Right atrium auricular region (tissue), 2 donors: ENCODE results near the gene COX6A2. TPM values are rescaled to one million over a fixed set of nuclear protein-coding genes. Genes with fewer than 3 reads are reported as not detected.

Source experiments
- DNase-seq: peaks from one replicate; pipeline ENCODE4 v3.0.0-alpha.2; 2019; ENCODE audit warnings: low spot score
- H3K27ac ChIP-seq, 2 donors: fragments of 200-600 bp; sonication (generic); 1 replicate in 1 of 2; 2 replicates in 1 of 2; pipeline ENCODE4 v1.5.1; 2016 to 2019
- H3K27me3 ChIP-seq, 2 donors: fragments of 200-600 bp; sonication (generic); one replicate each; pipeline versions ENCODE4 v1.5.1 to v1.6.0; 2017 to 2019
- H3K36me3 ChIP-seq: fragments of 200-600 bp; sonication (generic); one replicate; pipeline ENCODE4 v1.5.1; 2016
- H3K4me1 ChIP-seq, 2 donors: fragments of 200-600 bp; sonication (generic); one replicate each; pipeline versions ENCODE4 v1.5.1 to v1.6.0; 2017 to 2019
- H3K4me3 ChIP-seq, 2 donors: fragments of 200-600 bp; sonication (generic); 1 replicate in 1 of 2; 2 replicates in 1 of 2; pipeline ENCODE4 v1.5.1; 2017 to 2019; ENCODE audit warnings: mild to moderate bottlenecking in 1 of 2, moderate library complexity in 1 of 2
- H3K9me3 ChIP-seq, 2 donors: fragments of 200-600 bp; sonication (generic); one replicate each; pipeline ENCODE4 v1.5.1; 2019
- CTCF ChIP-seq, 2 donors: fragments of 200-600 bp; sonication (generic); IDR thresholded peaks; one replicate each; pipeline ENCODE4 v1.5.1; 2019; ENCODE audit warnings: antibody characterized with exemption in 2 of 2
- total RNA-seq, 2 donors: library from RNA; depleted of rRNA; stranded (reverse); fragments of >200 nt; gene quantifications; one replicate each; pipeline ENCODE4 v1.1.0, GENCODE V29; 2016

Gene COX6A2
- total RNA-seq, 2 donors from 2014 or later: 515 to 564 TPM

- H3K4me1 ChIP-seq: peaks cover 3 to 25% of the 10 kb centered on the region in 2 donors
Observed at GRCh38 chr16:31474173-31474714, 46.1 kb upstream of the COX6A2 start.

GRCh38 chr16:31473264-31473984 lies 45.3 kb upstream of the COX6A2 start:
- Histone ChIP-seq H3K4me1 (peaks cover 3 to 25% of the 10 kb centered on the region in 2 donors), H3K27me3 (no peaks in the 10 kb centered on the region), H3K27ac (peak overlapping the region; percentile 94 to 99), H3K4me3 (peak overlapping the region in 1 of 2 donors; percentile 83), H3K9me3 (no peaks in the 10 kb centered on the region), H3K36me3 (peaks cover 52% of the 10 kb centered on the region)
- TF ChIP-seq CTCF (IDR thresholded peaks at IDR 0.05): no peak
- no peak for DNase-seq

More at GRCh38 chr16:31474173-31474714, 46.1 kb upstream of the COX6A2 start:
- no peak for TF ChIP-seq CTCF (IDR thresholded peaks at IDR 0.05)
- H3K4me3 ChIP-seq: no peak overlapping the region
- no peak for DNase-seq
- H3K27me3 ChIP-seq: no peaks in the 10 kb centered on the region
- H3K36me3 ChIP-seq: peaks cover 52% of the 10 kb centered on the region
- H3K27ac ChIP-seq: peak overlapping the region in 1 of 2 donors; percentile 39
- H3K9me3 ChIP-seq: no peaks in the 10 kb centered on the region

GRCh38 chr16:31472709-31473203 lies 44.6 kb upstream of the COX6A2 start:
- Histone ChIP-seq H3K36me3 (peaks cover 46% of the 10 kb centered on the region), H3K9me3 (no peaks in the 10 kb centered on the region), H3K4me3 (peak overlapping the region; percentile 78 to 83), H3K27ac (peak overlapping the region; percentile 94 to 99), H3K4me1 (peaks cover 3 to 25% of the 10 kb centered on the region in 2 donors), H3K27me3 (no peaks in the 10 kb centered on the region)
- peak; percentile 95 for DNase-seq
- TF ChIP-seq CTCF (IDR thresholded peaks at IDR 0.05): peak; percentile 66 to 84

GRCh38 chr16:31471875-31472708 lies 43.9 kb upstream of the COX6A2 start, which contains the start of gene TGFB1I1:
TSS of gene TGFB1I1 (plus strand) at chr16:31472152. CDS start at chr16:31472189, 37 bp downstream.
- Histone ChIP-seq H3K9me3 (no peaks in the 10 kb centered on the region), H3K36me3 (peaks cover 39% of the 10 kb centered on the region), H3K4me1 (peaks cover 3 to 25% of the 10 kb centered on the region in 2 donors), H3K4me3 (peak within 1 kb of the TSS; percentile 78 to 83), H3K27ac (peak within 1 kb of the TSS; percentile 94 to 99), H3K27me3 (no peaks in the 10 kb centered on the region)
- TF ChIP-seq CTCF (IDR thresholded peaks at IDR 0.05): no peak
- DNase-seq: peak; percentile 74

- Histone ChIP-seq H3K4me3 (peak overlapping the region; percentile 78 to 83), H3K9me3 (no peaks in the 10 kb centered on the region), H3K4me1 (peaks cover 3 to 25% of the 10 kb centered on the region in 2 donors), H3K27ac (peak overlapping the region; percentile 94 to 99), H3K27me3 (no peaks in the 10 kb centered on the region), H3K36me3 (peaks cover 39% of the 10 kb centered on the region)
- no peak for TF ChIP-seq CTCF (IDR thresholded peaks at IDR 0.05)
- DNase-seq: no peak
Observed at GRCh38 chr16:31471241-31471874, 43.2 kb upstream of the COX6A2 start.
